SU-DHL-6 (cell line): Measurements from ENCODE around the gene PTPRE.

Source experiments
- H2AFZ ChIP-seq: fragments of 200-600 bp; sonication (generic); 2 replicates; pipeline ENCODE4 v1.6.1; 2014; ENCODE audit warnings: low read depth, mild to moderate bottlenecking, moderate library complexity, mixed read lengths, antibody characterized with exemption, low read length; ENCODE audit not compliant: severe bottlenecking
- H3F3A ChIP-seq: fragments of 200-600 bp; shearing (Covaris generic); 2 replicates; pipeline ENCODE4 v1.6.0; 2016; ENCODE audit warnings: antibody characterized with exemption, mild to moderate bottlenecking; ENCODE audit not compliant: insufficient read depth
- H3K27ac ChIP-seq: fragments of 200-600 bp; sonication (generic); 2 replicates; pipeline ENCODE4 v1.5.1; 2016; ENCODE audit warnings: low read depth, mild to moderate bottlenecking, low read length, moderate library complexity, mixed read lengths
- H3K27me3 ChIP-seq: fragments of 200-600 bp; sonication (generic), shearing (Covaris generic); 2 replicates; pipeline ENCODE4 v1.6.0; 2014; ENCODE audit warnings: mild to moderate bottlenecking, low read length
- H3K36me3 ChIP-seq: fragments of 200-600 bp; sonication (generic); 2 replicates; pipeline ENCODE4 v1.6.1; 2014; ENCODE audit warnings: mild to moderate bottlenecking, low read length, mixed read lengths
- H3K4me2 ChIP-seq: fragments of 300-600, 200-600 bp; shearing (Covaris generic), sonication (generic); 2 replicates; pipeline ENCODE4 v1.6.0; 2014; ENCODE audit warnings: low read length, low read depth, mild to moderate bottlenecking; ENCODE audit not compliant: poor library complexity, severe bottlenecking
- H3K4me3 ChIP-seq: fragments of 200-600 bp; sonication (generic); 2 replicates; pipeline ENCODE4 v1.5.1; 2014; ENCODE audit warnings: antibody characterized with exemption, low read length, mild to moderate bottlenecking, mixed read lengths; ENCODE audit not compliant: insufficient read depth, poor library complexity, severe bottlenecking
- H3K79me2 ChIP-seq: fragments of 200-600 bp; sonication (generic); 2 replicates; pipeline ENCODE4 v1.6.1; 2014; ENCODE audit warnings: mild to moderate bottlenecking, low read length, moderate library complexity; ENCODE audit not compliant: insufficient read depth
- H3K9ac ChIP-seq: fragments of 200-600 bp; sonication (generic); 2 replicates; pipeline ENCODE4 v1.7.0; 2014; ENCODE audit warnings: mild to moderate bottlenecking, low read length
- H3K9me2 ChIP-seq: fragments of 200-600 bp; sonication (generic); replicated peaks from 2 replicates; pipeline ENCODE4 v1.6.1; 2014; ENCODE audit warnings: low read length; ENCODE audit not compliant: insufficient read depth
- H3K9me3 ChIP-seq: fragments of 200-600 bp; sonication (generic); 2 replicates; pipeline ENCODE4 v1.6.1; 2014; ENCODE audit warnings: low read length, mixed read lengths; ENCODE audit not compliant: insufficient read depth
- H4K20me1 ChIP-seq: fragments of 200-600 bp; sonication (generic); 2 replicates; pipeline ENCODE4 v1.6.1; 2014; ENCODE audit warnings: low read depth, mild to moderate bottlenecking, antibody characterized with exemption, low read length, moderate library complexity, mixed read lengths
- CTCF ChIP-seq: fragments of 200-600 bp; sonication (generic); IDR thresholded peaks from one replicate; pipeline ENCODE4 v1.5.1; 2017; ENCODE audit warnings: antibody characterized with exemption, mild to moderate bottlenecking, low read length, moderate library complexity; ENCODE audit not compliant: insufficient read depth, poor library complexity, severe bottlenecking
- EZH2phosphoT487 ChIP-seq: fragments of 200-600 bp; sonication (generic), shearing (Covaris generic); conservative IDR thresholded peaks from 2 replicates; pipeline ENCODE4 v1.6.1; 2018; ENCODE audit warnings: mild to moderate bottlenecking, antibody characterized with exemption, low read length, moderate library complexity, mixed read lengths

Gene PTPRE

GRCh38 chr10:128007971-128008370 is 101.1 kb downstream of the PTPRE start:
- Histone ChIP-seq H3K4me2 (no peak overlapping the region), H3K79me2 (no peaks in the 10 kb centered on the region), H2AFZ (no peak overlapping the region), H3K9me2 (no peaks in the 10 kb centered on the region), H3K9ac (no peak overlapping the region), H4K20me1 (no peaks in the 10 kb centered on the region), H3K36me3 (no peaks in the 10 kb centered on the region), H3K9me3 (no peaks in the 10 kb centered on the region), H3K4me3 (no peak overlapping the region), H3K27ac (no peak overlapping the region), H3K27me3 (no peaks in the 10 kb centered on the region), H3F3A (no peaks in the 10 kb centered on the region)
- TF ChIP-seq EZH2phosphoT487 (no peak), CTCF (no peak)

DNA sequence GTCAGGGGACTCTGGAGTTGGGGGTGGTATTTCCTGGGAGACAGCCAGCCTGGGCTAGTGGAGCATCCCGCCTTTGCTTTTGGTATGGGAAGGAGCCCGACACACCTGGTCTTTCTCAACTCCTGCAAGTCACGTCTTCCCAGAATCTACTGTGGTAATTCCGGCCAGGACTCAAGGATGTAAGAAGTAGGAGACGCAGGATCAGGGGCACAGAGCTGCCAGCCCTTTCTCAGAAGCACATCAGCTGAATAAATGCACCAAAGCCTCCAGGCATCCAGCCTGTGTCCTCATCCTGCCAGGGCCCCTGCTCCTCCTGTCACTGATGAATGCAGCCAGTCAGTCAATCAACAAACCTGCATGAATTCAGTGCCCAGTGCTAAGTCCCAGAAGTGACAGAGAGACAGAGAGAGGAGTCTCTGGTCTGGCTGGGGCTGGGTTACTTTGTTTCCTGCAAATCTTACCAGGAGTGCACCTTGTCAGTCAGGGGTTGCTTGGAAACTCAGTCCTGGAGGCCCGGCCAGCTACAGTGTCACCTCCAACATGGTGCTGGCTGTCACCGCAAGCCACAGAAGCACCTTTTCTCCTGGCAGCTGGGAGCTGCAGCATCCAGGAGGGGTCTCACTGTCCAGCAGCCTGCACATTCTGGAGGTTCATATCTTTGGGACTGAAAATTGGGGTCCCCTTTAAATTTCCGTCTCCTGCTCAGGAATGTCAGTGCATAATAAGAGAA is 101.8 kb downstream of the PTPRE start:
- Histone ChIP-seq H3K4me2 (no peak overlapping the region), H3K9ac (no peak overlapping the region), H3K9me3 (no peaks in the 10 kb centered on the region), H4K20me1 (no peaks in the 10 kb centered on the region), H3F3A (no peaks in the 10 kb centered on the region), H3K4me3 (no peak overlapping the region), H2AFZ (no peak overlapping the region), H3K9me2 (no peaks in the 10 kb centered on the region), H3K79me2 (no peaks in the 10 kb centered on the region), H3K27me3 (no peaks in the 10 kb centered on the region), H3K27ac (no peak overlapping the region), H3K36me3 (no peaks in the 10 kb centered on the region)
- TF ChIP-seq CTCF (no peak), EZH2phosphoT487 (no peak)

GRCh38 chr10:128009372-128010126 is 102.6 kb downstream of the PTPRE start:
- Histone ChIP-seq H3K27ac (no peak overlapping the region), H3F3A (no peaks in the 10 kb centered on the region), H3K9me2 (no peaks in the 10 kb centered on the region), H3K27me3 (no peaks in the 10 kb centered on the region), H3K4me3 (no peak overlapping the region), H3K4me2 (no peak overlapping the region), H3K36me3 (no peaks in the 10 kb centered on the region), H3K79me2 (no peaks in the 10 kb centered on the region), H3K9me3 (no peaks in the 10 kb centered on the region), H2AFZ (no peak overlapping the region), H4K20me1 (no peaks in the 10 kb centered on the region), H3K9ac (no peak overlapping the region)
- TF ChIP-seq CTCF (no peak), EZH2phosphoT487 (no peak)
